Skeletal muscle cell (primary cell): ENCODE results near the gene MLPH.
A peak's percentile ranks its signal among the peaks of the same experiment; 100 is the strongest.

Source experiments
- DNase-seq: peaks from one replicate; pipeline ENCODE4 v3.0.0-alpha.2; 2010; ENCODE audit warnings: low read depth
- H3K4me3 ChIP-seq: 2 replicates; pipeline ENCODE4 v1.5.1; 2011; ENCODE audit warnings: low read depth, mild to moderate bottlenecking, control low read depth, low read length, moderate library complexity

The MLPH gene

DNA sequence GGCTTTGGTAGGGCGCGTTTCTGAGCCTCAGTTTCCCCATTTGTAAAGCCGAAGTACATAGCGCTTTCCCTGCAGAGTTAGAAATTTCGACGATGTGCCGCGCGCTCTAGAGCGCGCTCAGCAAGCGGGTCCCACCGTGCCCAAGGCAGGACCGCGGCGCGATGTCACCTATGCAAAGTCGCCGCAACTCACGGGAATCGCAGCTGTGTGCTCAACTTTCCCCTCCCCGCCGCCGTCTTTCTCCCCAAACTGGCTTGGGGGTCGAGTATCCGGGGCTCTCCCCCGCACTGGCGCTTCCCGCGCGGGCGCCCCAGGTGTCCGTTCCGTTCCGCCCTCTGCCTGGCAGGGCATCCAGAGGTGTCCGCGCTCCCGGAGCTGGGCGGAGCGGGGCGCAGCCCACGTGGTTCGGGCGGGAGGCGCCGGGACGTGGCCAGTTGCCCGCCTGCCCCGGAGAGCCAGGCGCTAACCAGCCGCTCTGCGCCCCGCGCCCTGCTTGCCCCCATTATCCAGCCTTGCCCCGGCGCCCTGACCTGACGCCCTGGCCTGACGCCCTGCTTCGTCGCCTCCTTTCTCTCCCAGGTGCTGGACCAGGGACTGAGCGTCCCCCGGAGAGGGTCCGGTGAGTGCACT lies at the start of gene MLPH:
Gene MLPH (plus strand): TSS at position 433 of the 630 bp plus-strand sequence. CDS start 6,176 bp downstream, outside the sequence.
- peak within 1 kb of the TSS; percentile 79 for H3K4me3 ChIP-seq
- DNase-seq = no peak

DNA sequence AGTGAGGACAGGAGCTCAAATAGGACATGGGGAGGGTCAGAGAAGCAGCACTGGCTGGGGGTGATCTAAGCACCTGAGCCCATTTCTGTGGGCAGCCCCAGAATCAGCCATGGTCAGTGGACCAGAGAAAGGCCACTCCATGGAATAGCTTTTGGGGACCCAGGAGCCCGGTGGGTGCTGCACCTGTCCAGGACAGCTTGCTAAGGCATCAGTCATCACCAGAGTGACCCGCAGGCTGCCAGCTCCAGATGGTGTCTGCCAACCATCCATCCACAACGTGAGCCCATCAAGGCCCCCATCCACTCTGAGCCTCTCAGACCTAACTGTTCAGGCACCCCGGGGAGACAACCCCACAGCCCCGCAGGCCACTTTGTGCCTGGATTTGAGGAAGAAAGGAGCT lies 49.5 kb upstream of the MLPH start:
- DNase-seq = no peak
- H3K4me3 ChIP-seq = no peak overlapping the region

DNA sequence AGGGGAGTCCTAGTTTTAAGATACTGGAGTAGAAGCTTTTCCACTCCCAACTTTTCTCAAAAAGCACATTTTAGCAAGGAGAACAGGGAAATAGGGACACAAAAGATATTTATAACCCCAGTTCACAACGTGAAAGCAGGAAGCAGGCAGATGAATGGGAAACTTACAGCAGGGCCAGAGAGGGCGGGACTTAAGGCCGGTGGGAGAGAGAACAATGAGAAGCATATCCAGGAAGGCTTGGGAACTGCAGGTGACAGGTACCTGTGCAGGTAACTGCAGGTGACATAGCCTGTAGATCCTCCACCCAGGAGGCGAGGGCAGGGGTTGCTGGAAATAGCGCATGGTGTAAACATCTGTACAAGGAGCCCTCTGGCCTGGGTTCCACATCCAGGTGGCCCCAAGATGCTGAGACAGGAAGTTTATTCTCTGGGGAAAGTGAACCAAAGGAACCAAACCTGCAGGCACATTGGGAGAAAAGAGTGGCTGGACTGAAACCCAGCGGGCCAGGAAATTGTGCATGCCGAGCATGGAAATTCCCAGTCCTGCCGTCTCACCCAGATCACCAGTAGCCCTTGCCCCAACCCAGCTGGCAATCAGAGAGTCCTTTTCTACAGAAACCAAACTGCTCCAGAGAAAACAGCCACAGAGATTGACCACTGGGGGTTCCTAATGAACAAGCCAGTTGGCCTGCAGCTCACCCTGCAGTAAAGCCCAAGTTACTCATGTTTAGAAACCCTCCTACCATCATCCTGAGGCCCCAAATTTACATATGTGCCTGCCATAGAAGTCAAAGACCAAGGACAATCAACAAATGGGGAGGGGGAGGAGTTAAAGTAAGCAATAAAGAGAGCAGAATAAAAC lies 48.7 kb upstream of the MLPH start:
- DNase-seq = no peak

DNA sequence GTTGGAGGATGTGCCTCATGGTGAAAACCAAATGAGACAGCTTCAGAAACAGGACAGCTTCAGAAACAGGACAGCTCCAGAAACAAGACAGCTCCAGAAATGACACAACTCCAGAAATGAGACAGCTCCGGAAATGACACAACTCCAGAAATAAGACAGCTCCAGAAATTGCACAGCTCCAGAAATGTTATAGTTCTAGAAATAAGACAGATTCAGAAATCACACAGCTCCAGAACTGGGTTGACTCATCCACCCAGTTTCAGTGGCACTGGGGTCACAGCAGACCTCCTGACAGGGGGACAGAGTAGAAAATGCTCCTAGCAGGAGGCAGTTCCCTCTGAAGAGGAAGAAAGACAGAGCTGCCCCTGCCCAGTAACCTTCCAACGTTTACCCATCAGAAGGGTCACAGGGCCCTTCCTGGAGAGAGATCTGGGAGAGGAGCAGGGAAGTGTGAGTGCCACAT lies 46.2 kb upstream of the MLPH start:
- no peak for DNase-seq
- no peak overlapping the region for H3K4me3 ChIP-seq

More for the DNA sequence above, 48.7 kb upstream of the MLPH start:
- H3K4me3 ChIP-seq = no peak overlapping the region

- H3K4me3 ChIP-seq = no peak overlapping the region
- DNase-seq = peak; percentile 68
Observed at GRCh38 chr2:237441605-237442274, 45.3 kb upstream of the MLPH start.

- no peak for DNase-seq
- no peak overlapping the region for H3K4me3 ChIP-seq
Observed at GRCh38 chr2:237444071-237444470, 43.0 kb upstream of the MLPH start.

- DNase-seq = no peak
- no peak overlapping the region for H3K4me3 ChIP-seq
Observed at GRCh38 chr2:237445611-237446337, 41.3 kb upstream of the MLPH start.

DNA sequence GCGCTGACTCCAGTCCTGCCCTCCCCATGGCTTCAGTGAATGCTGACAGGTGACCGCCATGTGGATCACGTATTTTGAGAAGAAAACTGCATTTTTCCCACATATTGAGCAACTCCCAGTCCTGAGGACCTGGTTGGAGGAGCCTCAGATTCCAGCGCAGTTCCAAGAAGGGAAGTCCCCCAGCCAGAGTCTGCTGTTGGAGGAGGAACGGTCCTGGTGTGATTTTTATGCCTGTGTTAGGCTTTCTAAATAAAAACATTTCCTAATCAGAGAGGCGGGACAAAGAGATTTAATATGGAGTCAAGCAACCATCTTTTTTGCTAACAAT lies 40.7 kb upstream of the MLPH start:
- DNase-seq = no peak
- no peak overlapping the region for H3K4me3 ChIP-seq

DNA sequence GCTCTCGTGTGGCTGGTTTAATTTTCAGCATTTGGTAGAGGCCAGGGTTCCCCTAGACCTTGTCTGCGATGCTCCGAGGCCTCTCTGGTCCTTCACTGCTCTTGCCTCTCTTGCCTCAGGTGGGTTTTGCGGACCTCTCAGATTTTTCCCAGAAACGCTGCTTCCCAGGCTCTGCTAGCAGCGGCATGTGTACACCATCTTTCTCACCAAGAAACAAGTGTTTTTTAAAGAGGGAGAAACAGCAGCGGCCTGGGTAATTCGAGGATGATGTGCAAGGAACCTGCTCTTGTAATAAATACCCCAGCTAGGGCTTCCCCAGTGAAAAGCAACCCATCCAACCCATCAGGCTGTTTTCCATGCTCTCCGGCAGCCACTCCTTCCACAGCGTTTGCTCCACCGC lies 39.6 kb upstream of the MLPH start:
- no peak overlapping the region for H3K4me3 ChIP-seq

GRCh38 chr2:237448171-237448570 lies 38.9 kb upstream of the MLPH start:
- no peak for DNase-seq
- no peak overlapping the region for H3K4me3 ChIP-seq

More for the DNA sequence above, 39.6 kb upstream of the MLPH start:
- DNase-seq = no peak

DNA sequence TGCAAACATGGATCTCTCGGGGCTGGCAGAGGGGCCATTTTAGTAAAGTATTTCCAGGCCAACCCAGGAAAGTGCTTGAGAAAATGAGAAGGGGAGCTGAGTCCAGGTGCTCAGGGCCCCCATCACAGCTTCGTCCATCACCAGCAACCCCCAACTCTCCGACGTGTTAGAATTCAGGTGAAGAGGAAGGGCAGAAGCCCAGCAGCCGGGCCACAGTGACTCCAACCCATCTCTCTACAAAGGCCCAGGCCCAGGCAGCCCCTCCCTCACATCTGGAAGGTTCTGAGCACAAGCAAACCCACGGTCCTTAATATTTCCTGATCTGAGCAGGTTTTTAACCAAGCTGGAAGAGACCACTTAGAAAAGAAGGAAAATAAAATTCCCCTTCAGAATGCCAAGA lies 38.4 kb upstream of the MLPH start:
- no peak overlapping the region for H3K4me3 ChIP-seq
- DNase-seq = no peak

GRCh38 chr2:237449193-237449881 lies 37.7 kb upstream of the MLPH start:
- no peak for DNase-seq
- H3K4me3 ChIP-seq = no peak overlapping the region

GRCh38 chr2:237450108-237450507 lies 36.9 kb upstream of the MLPH start:
- H3K4me3 ChIP-seq = no peak overlapping the region
- no peak for DNase-seq

DNA sequence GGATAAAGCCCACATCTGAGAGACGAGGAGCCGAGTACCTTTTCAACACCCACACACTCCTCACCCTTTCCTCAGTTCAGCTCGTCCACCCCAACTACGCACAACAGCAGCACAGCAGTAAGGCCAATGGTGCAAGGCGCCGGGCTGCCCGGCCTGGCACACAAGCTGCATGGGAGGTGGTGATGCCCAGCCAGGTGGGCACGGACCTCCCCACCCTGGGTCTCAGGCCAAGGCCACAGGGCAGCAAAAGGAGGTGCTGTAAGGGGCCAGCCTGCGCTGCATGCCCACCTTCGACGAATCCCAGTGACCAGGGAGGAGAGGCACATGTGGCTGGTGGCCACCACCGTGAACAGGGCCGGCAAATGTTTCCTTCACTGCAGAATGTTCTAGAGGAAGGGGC lies 36.5 kb upstream of the MLPH start:
- no peak for DNase-seq
- H3K4me3 ChIP-seq = no peak overlapping the region

- DNase-seq = no peak
- H3K4me3 ChIP-seq = no peak overlapping the region
Observed at GRCh38 chr2:237451643-237452469, 35.2 kb upstream of the MLPH start.

DNA sequence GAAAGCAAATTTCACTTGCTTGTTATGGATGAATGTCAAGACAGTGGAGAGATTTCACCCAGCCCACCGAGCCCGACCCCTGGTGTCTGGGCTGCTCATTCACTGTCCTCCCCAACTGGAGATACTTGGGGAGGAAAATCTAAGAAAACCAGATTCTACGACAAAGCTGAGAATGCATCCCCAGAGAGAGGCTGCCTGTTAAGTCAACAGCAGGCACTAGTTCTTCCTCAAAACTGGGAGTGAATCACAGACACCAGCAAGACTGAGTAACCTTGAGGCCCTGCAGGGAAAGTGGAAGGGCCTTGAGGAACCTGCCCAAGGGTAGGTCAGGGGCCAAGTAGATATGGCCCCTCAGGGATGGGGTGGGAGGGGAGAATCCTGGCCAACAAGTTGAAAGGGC lies 34.2 kb upstream of the MLPH start:
- no peak overlapping the region for H3K4me3 ChIP-seq
- DNase-seq = no peak

- DNase-seq = no peak
- H3K4me3 ChIP-seq = no peak overlapping the region
Observed at GRCh38 chr2:237453671-237454070, 33.4 kb upstream of the MLPH start.

- no peak for DNase-seq
- no peak overlapping the region for H3K4me3 ChIP-seq
Observed at GRCh38 chr2:237455764-237456163, 31.3 kb upstream of the MLPH start.
